ENCODE results near the gene HNRNPF.
"Not testable (repeated sequence)": the region's sequence is repeated elsewhere in the genome, so short reads cannot be mapped to it uniquely, and the experiment has no call there.

The HNRNPF gene

GRCh38 chr10:43396061-43396927, 12.7 kb downstream of the HNRNPF start:
- peak; percentile 28 to 44 for DNase-seq

DNA sequence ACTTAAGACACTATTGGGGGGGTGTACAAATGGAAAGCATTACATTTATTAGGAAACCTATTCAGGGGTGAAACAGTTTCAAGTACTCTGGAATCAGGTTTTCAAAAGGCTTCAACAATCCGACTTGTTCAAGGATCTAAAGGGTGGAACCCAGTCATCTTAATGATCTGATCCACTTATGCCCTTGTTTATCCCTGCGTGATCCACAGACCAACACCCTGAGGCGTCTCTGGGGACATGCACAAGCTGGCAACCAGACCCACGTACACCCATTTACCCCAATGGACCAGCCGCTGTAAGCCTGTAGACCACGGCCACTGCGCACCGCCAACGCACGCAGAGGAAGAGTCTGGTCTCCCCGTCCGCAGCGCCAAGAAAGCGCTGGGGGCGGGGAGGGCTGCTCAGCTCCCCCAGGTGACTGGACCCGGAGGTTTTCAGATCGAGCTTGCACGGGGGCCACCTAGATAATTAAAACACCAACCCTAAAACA, 13.4 kb downstream of the HNRNPF start:
- DNase-seq = peak in 1 of 2 experiments; percentile 35

- DNase-seq = no peak
These were observed 14.1 kb downstream of the HNRNPF start for GRCh38 chr10:43394868-43395267.

- no peak for DNase-seq
These were observed 15.2 kb downstream of the HNRNPF start for GRCh38 chr10:43393606-43394360.

- not testable (repeated sequence) for DNase-seq
These were observed 15.8 kb downstream of the HNRNPF start for GRCh38 chr10:43393186-43393585.

GRCh38 chr10:43392748-43393147, 16.2 kb downstream of the HNRNPF start:
- DNase-seq = no peak

DNA sequence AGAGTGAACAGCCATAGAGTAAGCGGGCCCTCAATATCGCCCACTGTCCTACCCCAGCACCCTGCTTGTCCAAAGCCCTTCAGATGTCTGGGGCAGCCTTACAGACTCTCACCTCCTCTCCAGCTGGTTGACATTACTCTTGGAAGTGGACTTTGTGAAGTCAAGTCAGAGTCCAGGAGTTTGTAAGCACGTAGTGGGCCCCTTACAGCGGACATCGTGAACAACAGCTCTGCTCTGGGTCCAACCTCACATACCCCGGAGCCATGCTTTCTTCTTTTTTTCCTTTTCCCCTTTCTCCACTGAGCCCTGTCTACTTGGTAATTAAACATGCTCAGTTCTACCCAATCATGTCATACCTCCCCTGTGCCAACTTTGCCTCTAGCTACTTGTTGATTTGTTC, 17.5 kb downstream of the HNRNPF start:
- DNase-seq = no peak

- DNase-seq = peak in 1 of 2 experiments; percentile 25
These were observed 18.2 kb downstream of the HNRNPF start for GRCh38 chr10:43390759-43391158.

- no peak for DNase-seq
These were observed 18.7 kb downstream of the HNRNPF start for GRCh38 chr10:43390333-43390732.

GRCh38 chr10:43389867-43390266, 19.1 kb downstream of the HNRNPF start:
- no peak for DNase-seq

DNA sequence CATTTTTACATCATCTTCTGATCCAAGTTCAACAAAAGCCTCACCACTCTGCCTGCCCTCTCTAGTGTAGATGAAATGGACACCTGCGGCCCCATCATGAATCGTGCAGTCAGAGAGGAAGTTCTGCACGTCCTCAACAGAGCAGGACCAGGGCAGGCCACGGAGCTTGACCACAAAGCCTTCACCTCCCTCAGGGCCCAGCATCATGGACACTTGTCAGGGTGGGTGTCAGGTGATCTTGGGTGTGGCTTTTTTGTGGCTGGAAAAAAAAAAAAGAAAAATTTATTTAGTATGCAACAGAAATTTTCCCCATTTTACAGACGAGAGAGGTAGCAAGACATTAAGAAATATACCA, 21.3 kb downstream of the HNRNPF start:
- DNase-seq = no peak

- DNase-seq = no peak
These were observed 21.9 kb downstream of the HNRNPF start for GRCh38 chr10:43386981-43387677.

- DNase-seq = no peak
These were observed 22.4 kb downstream of the HNRNPF start for GRCh38 chr10:43386549-43386948.

- no peak for DNase-seq
These were observed 23.5 kb downstream of the HNRNPF start for GRCh38 chr10:43385412-43386004.

DNA sequence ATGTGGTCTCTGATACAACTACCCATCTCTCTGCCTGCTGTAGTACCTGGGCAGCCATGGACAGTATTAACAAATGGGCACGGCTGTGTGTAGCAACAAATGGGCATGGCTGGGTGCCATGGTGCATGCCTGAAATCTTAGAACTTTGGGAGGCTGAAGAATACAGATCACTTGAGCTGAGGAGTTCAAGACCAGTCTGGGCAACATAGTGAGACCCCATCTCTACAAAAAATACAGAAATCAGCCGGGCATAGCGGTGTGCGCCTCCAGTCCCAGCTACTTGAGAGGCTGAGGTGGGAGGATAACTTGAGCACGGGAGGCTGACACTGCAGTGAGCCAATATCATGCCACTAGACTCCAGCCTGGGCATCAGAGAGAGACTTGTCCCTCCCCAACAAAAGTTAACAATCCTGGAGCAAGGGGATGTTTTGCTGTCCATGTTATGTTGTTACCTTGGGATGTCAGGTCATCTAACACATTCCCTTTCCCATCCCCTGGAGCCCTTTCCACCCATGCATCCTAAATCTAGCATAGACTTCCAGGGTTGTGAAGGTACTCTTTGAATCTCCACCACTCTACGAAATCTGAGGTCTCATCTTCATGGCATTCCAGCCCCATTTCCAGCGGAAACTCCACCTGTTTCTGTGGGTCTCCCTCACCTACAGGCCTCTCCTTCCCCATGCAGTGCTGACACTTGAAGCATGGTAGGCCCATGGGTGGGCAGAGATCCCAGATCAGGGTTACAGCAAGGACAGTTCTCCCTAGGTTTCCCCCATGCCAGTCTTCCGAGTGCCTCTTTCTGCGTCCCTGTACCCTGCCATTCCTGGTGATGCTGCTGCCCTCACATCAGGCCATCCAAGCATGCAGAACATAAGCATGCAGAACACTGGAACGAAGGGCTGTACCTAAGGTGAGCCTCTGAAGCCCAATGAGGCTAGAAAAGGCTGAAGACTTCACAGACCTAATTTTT, 24.4 kb downstream of the HNRNPF start:
- no peak for DNase-seq

- DNase-seq = no peak
These were observed 25.6 kb downstream of the HNRNPF start for GRCh38 chr10:43383204-43383971.

- no peak for DNase-seq
These were observed 28.3 kb downstream of the HNRNPF start for GRCh38 chr10:43380610-43381222.

DNA sequence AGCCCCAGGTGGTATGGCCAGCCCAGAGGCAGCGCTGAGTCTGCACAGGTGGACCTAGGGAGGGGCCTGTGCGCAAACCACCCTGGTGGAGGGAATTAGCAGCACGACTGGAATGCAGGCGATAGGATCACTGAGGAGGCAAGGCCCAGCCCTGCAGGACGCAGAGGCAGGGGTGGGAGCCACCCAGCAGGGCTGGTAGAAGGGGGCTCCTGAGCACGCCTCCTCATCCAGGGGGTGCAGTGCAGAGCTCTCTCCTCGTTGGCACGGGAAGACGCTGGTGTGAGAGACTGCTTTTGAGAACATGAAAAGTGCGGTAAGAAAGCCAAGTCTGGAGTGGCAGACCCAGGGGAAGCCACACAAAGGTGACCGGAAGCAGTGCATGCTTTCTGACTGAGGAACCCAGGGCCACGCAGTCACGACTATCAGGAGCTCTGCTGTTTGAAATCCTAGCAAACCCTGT, 31.5 kb downstream of the HNRNPF start:
- no peak for DNase-seq

GRCh38 chr10:43376828-43377423, 32.1 kb downstream of the HNRNPF start:
- no peak for DNase-seq
